SKM-1 treated with dmso at 0.1 percent for 144 hours (cell line): Measurements from ENCODE around the gene GFOD1.

Experiments
- DNase-seq: peaks from one replicate; lab custom pipeline; 2025; ENCODE audit not compliant: unreplicated experiment; lab: John Stamatoyannopoulos, UW

Gene GFOD1

DNA sequence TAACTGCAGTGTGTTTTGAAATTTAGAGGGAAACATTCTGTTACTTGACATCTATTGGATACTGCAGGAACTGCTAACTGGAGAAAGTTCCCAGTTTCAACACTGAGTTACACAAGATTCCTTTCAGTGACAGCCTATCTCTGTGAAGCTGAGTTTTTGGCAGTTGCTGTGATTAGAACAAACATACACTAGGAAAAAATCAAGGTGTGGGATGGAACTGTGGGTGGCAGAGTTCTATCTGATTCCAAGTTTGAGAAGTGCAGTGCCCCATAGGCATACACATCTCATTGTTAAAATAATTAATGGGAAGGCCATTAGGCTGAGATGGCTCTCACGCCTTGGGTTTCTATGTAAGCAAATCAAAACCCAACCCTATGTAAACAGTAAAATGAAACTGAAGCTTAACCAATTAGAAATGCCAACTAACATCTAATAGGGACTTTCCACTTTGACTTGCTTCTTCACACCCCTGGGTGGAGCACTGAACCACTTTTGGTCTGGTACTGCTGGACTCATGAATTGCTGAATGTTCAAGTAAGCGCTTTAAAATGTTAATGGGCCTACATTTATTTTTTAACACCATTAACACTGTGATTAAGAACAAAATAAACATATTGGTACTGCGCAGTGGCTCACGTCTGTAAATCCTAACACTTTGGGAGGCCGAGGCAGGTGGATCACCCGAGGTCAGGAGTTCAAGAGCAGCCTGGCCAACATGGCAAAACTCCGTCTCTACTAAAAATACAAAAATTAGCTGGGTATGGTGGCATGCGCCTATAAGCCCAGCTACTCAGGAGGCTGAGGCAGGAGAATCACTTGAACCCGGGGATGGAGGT lies 103.9 kb downstream of the GFOD1 start:
- DNase-seq: no peak

GRCh38 chr6:13380761-13381160 lies 106.6 kb downstream of the GFOD1 start:
- no peak for DNase-seq

DNA sequence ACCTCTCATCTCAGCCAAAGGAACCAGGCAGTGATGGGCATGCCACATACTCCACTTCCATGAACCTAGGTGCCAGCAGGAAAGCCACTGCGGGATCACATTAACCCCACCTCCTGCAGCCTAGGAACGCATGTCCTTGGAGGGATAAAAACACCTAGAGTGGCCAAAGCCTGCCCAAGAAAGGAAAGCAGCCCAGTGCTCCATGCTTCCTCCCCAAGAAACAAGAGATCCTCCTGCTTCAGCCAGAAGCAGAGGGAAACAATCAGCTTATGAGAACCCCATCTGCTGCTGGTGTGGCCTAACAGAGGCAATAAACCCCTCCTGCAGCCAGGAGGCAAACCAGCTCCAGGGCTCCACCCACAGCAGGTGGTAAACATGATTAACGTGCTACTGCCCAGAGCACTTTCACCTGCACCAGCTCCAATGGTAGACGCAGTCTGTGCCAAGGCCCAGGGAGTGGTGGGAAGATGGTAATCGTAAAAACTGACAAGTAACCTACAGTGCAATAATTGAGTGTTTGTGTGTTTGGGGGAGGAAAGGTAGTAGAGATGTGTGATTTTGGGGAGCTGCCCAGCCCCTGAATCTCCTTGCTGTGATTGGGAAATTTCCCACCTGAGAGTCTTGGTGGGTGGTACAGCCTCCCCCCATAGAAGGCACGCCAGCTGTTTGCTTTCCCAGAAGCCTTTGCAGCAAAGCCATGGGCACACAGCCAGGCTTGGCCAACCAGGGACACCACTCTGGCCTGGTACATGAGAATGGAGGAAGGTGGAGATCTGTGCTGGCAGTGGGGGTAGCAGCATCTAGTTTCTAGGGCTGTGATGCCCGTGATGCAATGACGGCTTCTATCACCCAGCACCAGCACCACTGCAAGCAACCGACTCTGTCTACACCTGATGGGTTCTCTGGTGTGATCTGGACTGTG lies 108.5 kb downstream of the GFOD1 start:
- no peak for DNase-seq

GRCh38 chr6:13377054-13377758 lies 110.2 kb downstream of the GFOD1 start:
- DNase-seq: no peak

DNA sequence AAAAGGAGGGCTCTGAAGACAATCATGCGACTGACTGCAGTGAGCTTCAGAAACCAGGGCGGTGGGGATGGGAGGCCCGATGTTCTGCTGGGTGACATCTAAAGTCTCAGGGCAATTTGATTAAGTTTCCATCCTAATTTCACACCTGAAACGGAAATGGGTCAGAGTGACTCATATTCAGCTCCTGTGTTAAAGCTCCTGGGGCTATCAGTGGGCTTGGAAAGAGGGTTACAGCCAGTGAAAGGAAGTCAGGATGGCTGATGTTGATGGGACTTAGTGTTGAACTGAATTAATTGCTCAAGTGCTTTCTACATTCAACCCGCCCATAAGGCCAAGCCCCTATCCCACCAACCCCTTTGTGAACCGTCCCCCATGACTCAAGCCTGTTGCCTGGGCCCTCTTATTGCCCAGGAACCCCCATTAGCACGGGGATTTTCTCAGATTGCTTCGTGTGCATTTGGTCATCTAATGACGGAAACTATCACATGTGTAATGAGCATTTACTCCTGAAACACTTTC lies 112.0 kb downstream of the GFOD1 start:
- no peak for DNase-seq

GRCh38 chr6:13373919-13374318 lies 113.5 kb downstream of the GFOD1 start:
- DNase-seq: no peak

GRCh38 chr6:13373488-13373886 lies 113.9 kb downstream of the GFOD1 start:
- no peak for DNase-seq

- DNase-seq: no peak
Observed at GRCh38 chr6:13372688-13373487, 114.5 kb downstream of the GFOD1 start.

DNA sequence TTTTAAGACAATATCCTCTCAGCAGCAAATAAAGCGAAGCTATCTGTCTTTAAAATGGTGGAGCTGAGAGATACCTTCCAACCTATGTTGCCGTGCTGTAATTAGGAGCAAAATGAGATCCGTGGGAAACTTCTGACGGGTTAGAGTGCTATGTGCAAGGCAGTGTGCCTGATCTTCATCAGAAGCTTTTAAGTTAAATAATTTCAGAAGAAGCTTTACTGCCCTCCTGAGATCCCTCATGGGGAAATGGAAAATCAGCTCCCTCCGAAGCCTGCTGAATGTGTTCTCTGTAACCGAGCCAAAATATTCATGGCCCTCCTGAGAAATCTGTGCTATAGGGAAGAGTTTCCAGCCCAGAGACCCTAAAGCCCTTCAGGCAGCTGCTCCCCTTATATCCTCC lies 115.3 kb downstream of the GFOD1 start:
- no peak for DNase-seq

GRCh38 chr6:13371421-13372072 lies 115.9 kb downstream of the GFOD1 start:
- no peak for DNase-seq

- DNase-seq: no peak
Observed at GRCh38 chr6:13370623-13371022, 116.8 kb downstream of the GFOD1 start.

- no peak for DNase-seq
Observed at GRCh38 chr6:13369591-13369990, 117.8 kb downstream of the GFOD1 start.

DNA sequence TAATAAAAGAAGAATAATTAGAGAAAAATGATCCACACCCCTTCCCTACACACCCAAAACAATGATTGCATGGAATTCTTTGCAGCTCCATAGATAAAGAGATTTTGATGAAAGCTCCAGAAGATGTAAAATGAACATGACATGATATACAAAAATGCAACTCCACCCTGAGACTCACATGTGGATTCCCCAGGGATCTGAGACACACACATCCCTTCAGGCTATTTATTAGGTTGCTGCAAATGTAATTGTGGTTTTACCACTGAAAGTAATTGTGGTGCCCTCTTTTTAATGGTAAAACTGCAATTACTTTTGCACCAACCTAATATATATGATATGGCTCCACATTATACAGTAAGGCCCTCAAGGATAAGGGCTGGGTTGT lies 118.7 kb downstream of the GFOD1 start:
- no peak for DNase-seq

DNA sequence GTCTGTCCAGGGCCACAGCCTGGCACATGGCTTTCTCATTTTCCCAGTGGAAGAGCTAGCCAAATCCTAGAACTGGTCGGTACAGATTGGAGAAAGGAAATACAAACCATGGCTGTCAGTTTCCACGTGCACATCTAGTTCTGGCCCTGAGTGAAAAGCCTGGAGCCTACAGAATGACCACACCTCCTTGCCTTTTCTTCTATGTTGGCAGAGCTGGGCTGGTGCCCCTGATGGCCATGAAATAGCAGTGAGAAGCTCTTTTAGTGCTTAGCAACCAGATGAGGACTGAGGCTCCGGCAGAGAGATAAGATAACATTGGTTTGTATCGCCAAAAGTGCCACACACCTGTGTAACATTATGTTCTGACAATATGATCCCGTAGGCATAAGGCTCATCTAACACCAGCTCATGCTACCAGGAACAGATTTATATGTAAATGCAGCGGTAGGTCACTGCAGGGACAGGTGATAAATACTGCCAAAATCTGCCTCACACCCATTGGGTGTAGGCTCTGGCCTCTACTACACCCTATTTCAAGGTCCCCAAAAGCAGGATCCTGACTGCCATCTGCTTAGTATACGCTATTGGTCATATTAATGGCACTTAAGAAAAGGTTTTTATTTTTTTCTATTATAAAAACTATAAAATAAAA lies 119.2 kb downstream of the GFOD1 start:
- no peak for DNase-seq

GRCh38 chr6:13367396-13367795 lies 120.0 kb downstream of the GFOD1 start:
- no peak for DNase-seq

DNA sequence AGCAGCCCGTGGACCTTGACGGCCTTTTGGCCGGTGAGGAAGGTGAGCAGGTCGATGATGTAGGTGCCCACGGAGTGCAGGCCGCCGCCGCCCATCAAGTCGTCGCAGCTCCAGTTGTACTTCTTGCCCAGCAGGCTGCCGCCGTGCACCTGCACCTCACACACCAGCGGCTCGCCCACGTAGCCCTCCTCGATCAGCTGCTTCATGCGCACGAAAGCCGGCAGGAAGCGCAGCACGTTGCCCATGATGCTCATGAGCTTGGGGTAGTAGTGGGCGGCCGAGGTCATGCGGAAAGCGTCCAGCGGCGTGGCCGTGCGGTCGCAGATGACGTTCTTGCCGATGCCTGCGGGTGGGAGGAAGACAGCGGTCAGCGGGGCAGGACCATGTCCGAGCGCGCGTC lies 122.1 kb downstream of the GFOD1 start:
- DNase-seq: no peak

DNA sequence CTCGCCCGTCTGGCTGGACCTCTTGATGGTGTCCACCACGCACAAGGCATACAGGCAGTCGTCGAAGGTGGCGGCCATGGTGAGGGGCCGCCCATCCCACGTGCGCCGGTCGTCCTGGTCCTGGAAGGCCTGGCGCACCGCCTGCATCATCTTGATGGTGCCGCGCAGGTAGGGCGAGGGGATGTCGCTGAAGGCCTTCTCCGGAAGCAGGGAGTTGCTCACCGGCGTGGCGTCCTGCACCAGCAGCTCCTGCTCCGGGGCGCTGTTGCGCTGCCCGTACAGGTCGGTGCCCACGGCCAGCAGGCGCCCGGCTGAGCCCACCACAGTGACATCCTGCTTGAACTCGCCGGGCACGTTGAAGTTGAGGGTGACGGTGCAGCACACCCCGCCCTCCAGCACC lies 122.6 kb downstream of the GFOD1 start:
- DNase-seq: no peak

GRCh38 chr6:13362412-13362811 lies 125.0 kb downstream of the GFOD1 start:
- no peak for DNase-seq
